HepG2 (cell line): ENCODE results near the gene PRPSAP1. TPM values are rescaled to one million over a fixed set of nuclear protein-coding genes. Genes with fewer than 3 reads are reported as not detected.

ENCODE experiments used
- ATAC-seq: fragments of 200-7000 bp; cut with Tn5 transposase; 3 replicates; pipeline ENCODE4 v1.9.1; 2020; ENCODE audit warnings: mild to moderate bottlenecking, moderate library complexity
- BruUV-seq: library from RNA; stranded (reverse); fragments of 400-500 nt; replicated peaks from 2 replicates; lab custom pipeline; 2021; lab: Mats Ljungman, UMichigan
- CTCF ChIA-PET: fragments of 300-600 bp; formaldehyde crosslinking; extraction: SDS; loops from one replicate; lab custom pipeline; 2021; ENCODE audit warnings: low total read pairs, inconsistent platforms, low intra/inter-chr PET ratio; lab: Yijun Ruan, JAX
- POLR2A ChIA-PET: fragments of 350-600 bp; sonication (Branson Sonifier 250); formaldehyde crosslinking; loops from one replicate; lab custom pipeline; 2020; ENCODE audit warnings: antibody characterized with exemption, inconsistent platforms; lab: Yijun Ruan, JAX
- DNase-seq: peaks from one replicate; pipeline ENCODE4 v3.0.0-alpha.2; 2015; ENCODE audit warnings: low spot score
- FAIRE-seq: peaks from 3 replicates; lab custom pipeline; 2011; peaks lifted over from hg19 to GRCh38; lab: Jason Lieb, UNC
- H2AFZ ChIP-seq: one replicate; pipeline ENCODE4 v1.6.1; 2011; ENCODE audit warnings: low read length, inconsistent platforms
- H3K27ac ChIP-seq: fragments of 300-600 bp; 3 replicates; pipeline ENCODE4 v1.8.0; 2011; ENCODE audit warnings: mixed run types, mild to moderate bottlenecking, mixed read lengths, low read length, inconsistent platforms; ENCODE audit not compliant: insufficient read depth; ENCODE audit errors: extremely low read length
- H3K27me3 ChIP-seq, 2 experiments: fragments of 200-600 bp in 1 of 2; 2 replicates in 1 of 2; 3 replicates in 1 of 2; pipeline versions ENCODE4 v1.6.0 to v1.8.0; 2011; ENCODE audit warnings: low read length in 2 of 2, mild to moderate bottlenecking in 2 of 2, moderate library complexity in 2 of 2, inconsistent platforms in 1 of 2; ENCODE audit not compliant: insufficient read depth in 2 of 2, control insufficient read depth in 1 of 2
- H3K36me3 ChIP-seq, 2 experiments: fragments of 200-600 bp in 1 of 2; replicated peaks in 1 of 2; 2 replicates in 1 of 2; 3 replicates in 1 of 2; pipeline versions ENCODE4 v1.5.1 to v1.8.0; 2011; ENCODE audit warnings: low read length in 2 of 2, inconsistent platforms in 1 of 2; ENCODE audit not compliant: insufficient read depth in 2 of 2, control insufficient read depth in 1 of 2
- H3K4me1 ChIP-seq: 2 replicates; pipeline ENCODE4 v1.5.1; 2012; ENCODE audit warnings: low read length, inconsistent platforms; ENCODE audit not compliant: insufficient read depth
- H3K4me2 ChIP-seq: 2 replicates; pipeline ENCODE4 v1.6.0; 2011; ENCODE audit warnings: low read depth, low read length, inconsistent platforms
- H3K4me3 ChIP-seq, 3 experiments: fragments of 200-600 bp in 1 of 3; sonication (generic), shearing (Covaris generic) in 1 of 3; replicated peaks in 1 of 3; 2 replicates each; pipeline ENCODE4 v1.5.1; 2011 to 2016; ENCODE audit warnings: low read length in 3 of 3, inconsistent platforms in 2 of 3, low read depth in 2 of 3, mild to moderate bottlenecking in 2 of 3, control low read depth in 1 of 3, mixed read lengths in 1 of 3; ENCODE audit not compliant: insufficient read depth in 1 of 3
- H3K79me2 ChIP-seq: one replicate; pipeline ENCODE4 v1.6.1; 2011; ENCODE audit warnings: low read length, inconsistent platforms; ENCODE audit not compliant: insufficient read depth
- H3K9ac ChIP-seq: 2 replicates; pipeline ENCODE4 v1.6.0; 2011; ENCODE audit warnings: mild to moderate bottlenecking, low read depth, low read length, inconsistent platforms; ENCODE audit not compliant: insufficient read depth
- H3K9me3 ChIP-seq: 2 replicates; pipeline ENCODE4 v1.5.1; 2012; ENCODE audit warnings: mild to moderate bottlenecking, low read length
- H4K20me1 ChIP-seq: 2 replicates; pipeline ENCODE4 v1.6.0; 2011; ENCODE audit warnings: inconsistent platforms, mild to moderate bottlenecking, low read length, moderate library complexity; ENCODE audit not compliant: insufficient read depth
- CAMTA2 ChIP-seq: sonication (generic); formaldehyde crosslinking; IDR thresholded peaks from 2 replicates; pipeline ENCODE4 v1.4.0; 2020; ENCODE audit warnings: mild to moderate bottlenecking, missing genetic modification reagents, borderline replicate concordance
- HNRNPL ChIP-seq: fragments of 200-400 bp; formaldehyde crosslinking; IDR thresholded peaks from 2 replicates; pipeline ENCODE4 v1.6.1; 2017; ENCODE audit warnings: mild to moderate bottlenecking, low read depth, low read length
- KLF16 ChIP-seq, 2 experiments: sonication (generic) in 1 of 2; formaldehyde crosslinking in 1 of 2; IDR thresholded peaks; 2 replicates each; pipeline versions ENCODE4 v1.6.1 to v1.8.0; 2016 to 2023; ENCODE audit warnings: missing genetic modification reagents in 2 of 2, missing compliant biosample characterization in 1 of 2
- TARDBP ChIP-seq: sonication (generic); formaldehyde crosslinking; IDR thresholded peaks from 2 replicates; pipeline ENCODE4 v1.8.0; 2022; ENCODE audit warnings: mild to moderate bottlenecking, missing genetic modification reagents
- WGBS: methylation state at CpG from one replicate; pipeline ENCODE4 v1.1.6; 2017; ENCODE audit warnings: low lambda C conversion rate; 5-methylcytosine and 5-hydroxymethylcytosine counted together
- in situ Hi-C: cut with HindIII; loops from 2 replicates; pipeline ENCODE4 v1.10.0; 2017; ENCODE audit warnings: low pct_unique_long_range_greater_than_20kb; ENCODE audit not compliant: extremely low pct_ligation_motif_present
- intact Hi-C: fragments of 100-400 bp; cut with micrococcal nuclease; formaldehyde crosslinking; loops from one replicate; pipeline ENCODE4 v1.10.0; 2022; ENCODE audit not compliant: unreplicated experiment
- polyA plus RNA-seq, 8 experiments: library from polyadenylated mRNA; depleted of rRNA in 3 of 8; stranded (reverse) in 7 of 8; unstranded in 1 of 8; fragments of >200 nt; fragmentation: Illumina TruSeq in 4 of 8; extraction: Trizol in 4 of 8; gene quantifications; 2 replicates each; pipeline versions ENCODE4 v1.2.1 to v1.2.3, GENCODE V29; 2011 to 2016; ENCODE audit warnings: low read depth in 4 of 8, missing spikeins in 1 of 8, mixed read lengths in 1 of 8; ENCODE audit not compliant: insufficient read depth in 1 of 8
- total RNA-seq, 5 experiments: library from RNA; depleted of rRNA; stranded (reverse); fragments of >200 nt; fragmentation: Illumina TruSeq; extraction: Trizol; gene quantifications; 2 replicates each; pipeline ENCODE4 v1.2.3, GENCODE V29; 2016; ENCODE audit warnings: low read depth in 1 of 5

PRPSAP1 gene
- total and polyA plus RNA-seq, 2 of the 13 experiments (the other 11 are each of a cell fraction or from before 2014, with no cell fraction given), result 91.1 to 314 TPM

DNA sequence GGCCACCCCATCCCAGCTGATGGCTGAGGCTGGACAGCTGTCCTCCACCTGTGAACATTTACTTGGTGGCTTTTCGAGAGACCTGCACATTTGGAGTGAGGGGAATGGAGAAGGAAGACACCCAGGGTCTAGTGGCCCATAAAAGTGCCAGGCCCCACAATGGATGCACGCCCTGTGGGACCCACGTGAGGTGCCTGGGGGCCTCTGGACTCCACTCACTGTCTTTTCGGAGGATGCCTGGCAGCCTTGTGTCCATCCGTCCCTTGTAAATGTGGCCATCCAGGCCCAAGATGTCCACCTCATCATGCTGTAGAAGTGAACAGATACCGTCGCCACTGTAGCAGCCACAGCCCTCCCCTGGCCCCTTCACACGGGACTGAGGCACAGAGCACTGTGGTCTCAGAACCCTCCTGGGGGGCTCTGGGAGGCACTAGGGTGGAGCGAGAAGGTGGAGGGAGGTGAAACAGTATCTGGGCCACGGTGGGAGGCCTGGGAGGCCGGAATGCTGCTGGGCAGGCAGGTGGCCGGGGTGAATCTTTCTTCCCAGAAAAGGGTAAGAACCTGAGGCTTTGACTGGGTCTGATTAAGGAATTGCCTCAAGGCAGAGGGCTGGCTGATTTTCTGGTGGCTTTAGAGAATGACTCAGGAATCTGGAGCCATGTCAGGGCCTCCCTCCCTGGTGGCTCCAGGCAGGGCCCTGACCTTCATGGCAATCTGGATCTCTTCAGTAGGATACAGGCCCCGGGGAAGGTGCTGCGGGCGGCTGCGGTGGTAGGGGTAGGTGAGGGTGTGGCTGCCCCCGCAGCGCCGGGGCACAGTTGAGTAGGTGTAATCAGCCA is 77.0 kb downstream of the PRPSAP1 start:
- intact Hi-C loops, result loop anchor here (10.0 kb wide), 1 partner anchor 92 kb away; no protein-coding TSS in a partner anchor
- DNase-seq, result no peak
- Histone ChIP-seq H3K4me1 (peaks cover 13% of the 10 kb centered on the region), H3K27ac (no peak overlapping the region), H3K27me3 (no peaks in the 10 kb centered on the region), H4K20me1 (no peaks in the 10 kb centered on the region), H3K9me3 (no peaks in the 10 kb centered on the region)
- no peak for TF ChIP-seq CAMTA2 (CRISPR knock-in tag)
- 0 out of 2 replicates have a peak, but pooled peaks have one; percentile 33 for TF ChIP-seq TARDBP (CRISPR knock-in tag)
- TF ChIP-seq, all 625 proteins: peak for 1
- in situ Hi-C loops, result loop anchor here (5.0 kb wide), 1 partner anchor 154 kb away; no protein-coding TSS in a partner anchor
- no peaks in the 10 kb centered on the region for H3K36me3 ChIP-seq
- H3K4me2 ChIP-seq, result no peak overlapping the region
- 92% methylated on average over 19 of the region's 19 CpGs for WGBS
- POLR2A ChIA-PET, result no interaction called here
- no peaks in the 10 kb centered on the region for H3K79me2 ChIP-seq
- no TSS peak for BruUV-seq
- no peak overlapping the region for H2AFZ ChIP-seq
- CTCF ChIA-PET, result interaction anchor here (0.8 kb wide), 1 partner anchor 155 kb away, joined by 4 read pairs; no protein-coding TSS in a partner anchor
- H3K4me3 ChIP-seq, result no peak overlapping the region
- ATAC-seq (no peak), FAIRE-seq (no peak)
- no peak overlapping the region for H3K9ac ChIP-seq

DNA sequence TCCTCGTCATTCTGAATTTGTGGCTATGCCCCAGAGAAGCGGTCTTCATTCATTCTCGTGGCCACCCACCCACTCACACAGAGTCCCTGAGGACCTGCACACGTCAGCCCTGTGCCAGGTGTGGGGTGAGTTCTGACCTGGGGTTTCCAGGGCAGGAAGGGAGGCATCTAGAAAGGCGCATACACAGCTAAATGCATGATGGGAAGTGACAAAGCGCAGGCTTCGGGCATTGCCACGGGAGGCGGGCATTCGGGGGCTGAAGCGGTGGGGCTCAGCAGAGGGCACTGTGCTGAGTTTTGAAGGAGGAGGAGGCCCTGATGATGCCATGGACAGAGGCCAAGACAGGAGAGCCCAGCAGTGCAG is 77.7 kb downstream of the PRPSAP1 start:
- TF ChIP-seq KLF16 (CRISPR knock-in tag; IDR thresholded peaks at IDR 0.05) (no peak), HNRNPL (0 out of 2 replicates have a peak, but pooled peaks have one; percentile 38)
- Histone ChIP-seq H3K36me3 (no peaks in the 10 kb centered on the region), H3K9ac (no peak overlapping the region), H3K27ac (no peak overlapping the region), H3K4me3 (no peak overlapping the region), H3K4me2 (no peak overlapping the region), H2AFZ (no peak overlapping the region), H3K9me3 (no peaks in the 10 kb centered on the region), H3K79me2 (no peaks in the 10 kb centered on the region), H3K27me3 (no peaks in the 10 kb centered on the region), H3K4me1 (peaks cover 13% of the 10 kb centered on the region), H4K20me1 (no peaks in the 10 kb centered on the region)
- 91% methylated on average over 11 of the region's 11 CpGs for whole genome bisulfite sequencing
- in situ Hi-C loops, result loop anchor here (5.0 kb wide), 1 partner anchor 154 kb away; no protein-coding TSS in a partner anchor
- no TSS peak for BruUV-seq
- ChIA-PET POLR2A (no interaction called here), CTCF (interaction anchor here (0.8 kb wide), 1 partner anchor 155 kb away, joined by 4 read pairs; no protein-coding TSS in a partner anchor)
- intact Hi-C loops, result loop anchor here (10.0 kb wide), 1 partner anchor 91 kb away; no protein-coding TSS in a partner anchor
- ATAC-seq (no peak), DNase-seq (no peak), FAIRE-seq (no peak)
